Left cardiac atrium (tissue), 2 donors: ENCODE data around the gene ZNF853. TPM values are rescaled to one million over a fixed set of nuclear protein-coding genes. Genes with fewer than 3 reads are reported as not detected.

Experiments
- total RNA-seq, 2 donors: library from RNA; stranded (reverse); fragmentation: NEBNext Ultra II Directional; extraction: Animal tissue kit (Norgen Biotek cat#: 25700); gene quantifications; one replicate each; pipeline ENCODE4 v1.2.1, GENCODE V29; 2021
- donor health status: DM: no; HTN: yes; CAD: no; lungs with severe emphysema.
- donor health status: DM: yes; HTN: yes; CAD: no.

The ZNF853 gene
- total RNA-seq, 2 donors from 2014 or later = 12.6 to 12.8 TPM

Other genes starting within 250 kb of the ZNF853 start
- 100 to 1,000 TPM; 135 to 169 TPM for gene RAC1, start 241.1 kb upstream of the ZNF853 start, total RNA-seq
- gene DAGLB, start 167.7 kb upstream of the ZNF853 start, total RNA-seq = 10 to 100 TPM in 1 of 2 donors, 1 to 10 TPM in 1; 8.6 to 11.9 TPM
- 100 to 1,000 TPM in 1 of 2 donors, 10 to 100 TPM in 1; 90.8 to 122 TPM for gene KDELR2, start 131.5 kb upstream of the ZNF853 start, total RNA-seq
- gene GRID2IP, start 64.1 kb upstream of the ZNF853 start, total RNA-seq = under 1 TPM in 1 of 2 donors, not detected in 1; 0.08 TPM
- 10 to 100 TPM; 36.5 to 43.0 TPM for gene ZDHHC4, start 38.2 kb upstream of the ZNF853 start, total RNA-seq
- gene INTS15, start 25.6 kb upstream of the ZNF853 start, total RNA-seq = 10 to 100 TPM; 15.1 to 17.8 TPM
- 10 to 100 TPM; 16.7 to 18.3 TPM for gene ZNF316, start 21.7 kb downstream of the ZNF853 start, total RNA-seq
- gene ZNF12, start 91.3 kb downstream of the ZNF853 start, total RNA-seq = 10 to 100 TPM; 13.6 to 25.5 TPM
- gene RSPH10B2, start 138.5 kb downstream of the ZNF853 start, total RNA-seq = not detected
- gene CCZ1B, start 210.7 kb downstream of the ZNF853 start, total RNA-seq = 10 to 100 TPM; 27.2 to 41.2 TPM